GM12878 (cell line): ENCODE results near the gene CYREN. TPM values are rescaled to one million over a fixed set of nuclear protein-coding genes. Genes with fewer than 3 reads are reported as not detected.
A peak's percentile ranks its signal among the peaks of the same experiment; 100 is the strongest.

Experiments used
- ATAC-seq: fragments of 200-7000 bp; cut with Tn5 transposase; 3 replicates; pipeline ENCODE4 v1.9.1; 2020; ENCODE audit warnings: mild to moderate bottlenecking, moderate library complexity
- BruUV-seq: library from RNA; stranded (reverse); fragments of 400-500 nt; replicated peaks from 2 replicates; lab custom pipeline; 2021; lab: Mats Ljungman, UMichigan
- CTCF ChIA-PET: fragments of 300-600 bp; sonication (Branson Sonifier 250); formaldehyde crosslinking; extraction: SDS; loops from one replicate; lab custom pipeline; 2021; ENCODE audit warnings: inconsistent platforms; lab: Yijun Ruan, JAX
- POLR2A ChIA-PET: fragments of 350-600 bp; formaldehyde crosslinking; extraction: SDS; loops from one replicate; lab custom pipeline; 2021; ENCODE audit warnings: inconsistent platforms; lab: Charles Lee
- RAD21 ChIA-PET: fragments of 300-600 bp; sonication (Branson Sonifier 250); formaldehyde crosslinking; loops from one replicate; lab custom pipeline; 2023; ENCODE audit warnings: antibody characterized with exemption; ENCODE audit not compliant: unreplicated experiment; lab: Charles Lee
- SMC1A ChIA-PET: fragments of 300-600 bp; sonication (Branson Sonifier 250); formaldehyde crosslinking; loops from one replicate; lab custom pipeline; 2023; ENCODE audit not compliant: unreplicated experiment, uncharacterized antibody; lab: Charles Lee
- DNase-seq: peaks from one replicate; pipeline ENCODE4 v3.0.0-alpha.2; 2011; ENCODE audit warnings: low read depth, low spot score
- FAIRE-seq: peaks from 3 replicates; lab custom pipeline; 2011; peaks lifted over from hg19 to GRCh38; lab: Jason Lieb, UNC
- H2AFZ ChIP-seq: 2 replicates; pipeline ENCODE4 v1.6.0; 2011; ENCODE audit warnings: low read depth, low read length, control low read depth; ENCODE audit not compliant: control insufficient read depth
- H3K27ac ChIP-seq: 2 replicates; pipeline ENCODE4 v1.5.1; 2011; ENCODE audit warnings: control low read depth; ENCODE audit not compliant: control insufficient read depth, insufficient read depth
- H3K27me3 ChIP-seq, 2 experiments: replicated peaks in 1 of 2; 2 replicates each; pipeline versions ENCODE4 v1.6.0 to v1.6.1; 2011; ENCODE audit warnings: low read length in 1 of 2; ENCODE audit not compliant: control insufficient read depth in 2 of 2, insufficient read depth in 2 of 2
- H3K36me3 ChIP-seq, 2 experiments: 2 replicates each; pipeline ENCODE4 v1.5.1; 2011; ENCODE audit warnings: low read length in 1 of 2; ENCODE audit not compliant: control insufficient read depth in 2 of 2, insufficient read depth in 2 of 2
- H3K4me1 ChIP-seq: 2 replicates; pipeline ENCODE4 v1.6.1; 2011; ENCODE audit warnings: mild to moderate bottlenecking, low read length, moderate library complexity, mixed read lengths; ENCODE audit not compliant: control insufficient read depth, insufficient read depth
- H3K4me2 ChIP-seq: 2 replicates; pipeline ENCODE4 v1.6.0; 2011; ENCODE audit warnings: control low read depth; ENCODE audit not compliant: control insufficient read depth, insufficient read depth
- H3K4me3 ChIP-seq: fragments of 200-600 bp; sonication (generic); 2 replicates; pipeline ENCODE4 v1.5.1; 2016
- H3K79me2 ChIP-seq: 2 replicates; pipeline ENCODE4 v1.6.0; 2011; ENCODE audit warnings: low read length; ENCODE audit not compliant: control insufficient read depth, insufficient read depth
- H3K9ac ChIP-seq: 2 replicates; pipeline ENCODE4 v1.8.0; 2011; ENCODE audit warnings: low read length, control low read depth, mixed read lengths; ENCODE audit not compliant: control insufficient read depth, insufficient read depth
- H3K9me3 ChIP-seq: replicated peaks from 3 replicates; pipeline ENCODE4 v1.5.1; 2011; ENCODE audit warnings: mild to moderate bottlenecking, low read length; ENCODE audit not compliant: control insufficient read depth, insufficient read depth
- H4K20me1 ChIP-seq: 2 replicates; pipeline ENCODE4 v1.6.0; 2011; ENCODE audit not compliant: control insufficient read depth, insufficient read depth
- CHD1 ChIP-seq: IDR thresholded peaks from 2 replicates; pipeline ENCODE4 v1.6.1; 2012; ENCODE audit warnings: low read depth, low read length, improper control_type of control experiment
- CREB1 ChIP-seq: IDR thresholded peaks from 2 replicates; pipeline ENCODE4 v1.6.1; 2012; ENCODE audit warnings: low read depth, mild to moderate bottlenecking, inconsistent platforms
- E4F1 ChIP-seq: fragments of 450-650 bp; IDR thresholded peaks from 2 replicates; pipeline ENCODE4 v1.6.1; 2018; ENCODE audit warnings: borderline replicate concordance, mild to moderate bottlenecking; ENCODE audit not compliant: partially characterized antibody
- EGR1 ChIP-seq, 2 experiments: IDR thresholded peaks; 1 replicate in 1 of 2; 2 replicates in 1 of 2; pipeline ENCODE4 v1.6.1; 2011 to 2012; ENCODE audit warnings: low read depth in 2 of 2, low read length in 2 of 2, borderline replicate concordance in 1 of 2, mild to moderate bottlenecking in 1 of 2, moderate library complexity in 1 of 2
- GATAD2B ChIP-seq: fragments of 450-650 bp; conservative IDR thresholded peaks from 2 replicates; pipeline ENCODE4 v1.6.1; 2017; ENCODE audit warnings: low read depth, mild to moderate bottlenecking, moderate library complexity
- HDAC2 ChIP-seq: fragments of 200-600 bp; sonication (generic); IDR thresholded peaks from 2 replicates; pipeline ENCODE4 v1.6.1; 2017
- HDGF ChIP-seq: fragments of 450-650 bp; IDR thresholded peaks from 2 replicates; pipeline ENCODE4 v1.6.1; 2016; ENCODE audit warnings: antibody characterized with exemption
- JUND ChIP-seq: IDR thresholded peaks from 2 replicates; pipeline ENCODE4 v1.6.1; 2012; ENCODE audit warnings: low read depth, mild to moderate bottlenecking, low read length, improper control_type of control experiment, moderate library complexity
- KLF5 ChIP-seq: fragments of 450-650 bp; IDR thresholded peaks from 2 replicates; pipeline ENCODE4 v1.6.1; 2014; ENCODE audit warnings: mild to moderate bottlenecking; ENCODE audit not compliant: partially characterized antibody
- MYB ChIP-seq: fragments of 150-350 bp; IDR thresholded peaks from 2 replicates; pipeline ENCODE4 v1.6.1; 2014; ENCODE audit warnings: mild to moderate bottlenecking, low read depth, low read length, borderline replicate concordance
- NBN ChIP-seq: fragments of 450-650 bp; IDR thresholded peaks from 2 replicates; pipeline ENCODE4 v1.6.1; 2016
- NR2F1 ChIP-seq: fragments of 450-650 bp; conservative IDR thresholded peaks from 2 replicates; pipeline ENCODE4 v1.6.1; 2017; ENCODE audit warnings: mild to moderate bottlenecking
- NRF1 ChIP-seq: conservative IDR thresholded peaks from 2 replicates; pipeline ENCODE4 v1.6.1; 2011; ENCODE audit warnings: mild to moderate bottlenecking, low read depth, low read length, improper control_type of control experiment
- PAX8 ChIP-seq: fragments of 450-650 bp; IDR thresholded peaks from 2 replicates; pipeline ENCODE4 v1.6.1; 2017; ENCODE audit warnings: mild to moderate bottlenecking, moderate library complexity
- POLR2A ChIP-seq: IDR thresholded peaks from 2 replicates; pipeline ENCODE4 v1.6.1; 2011; ENCODE audit warnings: low read depth, mild to moderate bottlenecking, low read length
- RB1 ChIP-seq: fragments of 450-650 bp; formaldehyde crosslinking; IDR thresholded peaks from 2 replicates; pipeline ENCODE4 v1.6.1; 2017; ENCODE audit warnings: mild to moderate bottlenecking, borderline replicate concordance
- RELA ChIP-seq: fragments of 450-650 bp; IDR thresholded peaks from 2 replicates; pipeline ENCODE4 v1.8.0; 2014; ENCODE audit warnings: borderline replicate concordance; ENCODE audit not compliant: partially characterized antibody
- TBL1XR1 ChIP-seq: IDR thresholded peaks from 2 replicates; pipeline ENCODE4 v1.6.1; 2012; ENCODE audit warnings: low read depth, low read length, improper control_type of control experiment
- ZNF622 ChIP-seq: fragments of 450-650 bp; IDR thresholded peaks from 2 replicates; pipeline ENCODE4 v1.6.1; 2017; ENCODE audit warnings: mild to moderate bottlenecking, inconsistent platforms
- WGBS: methylation state at CpG from one replicate; pipeline ENCODE4 v1.1.6; 2016; ENCODE audit warnings: low lambda C conversion rate; ENCODE audit not compliant: insufficient replicate concordance, insufficient coverage; ENCODE audit errors: missing lambda C conversion rate; 5-methylcytosine and 5-hydroxymethylcytosine counted together
- in situ Hi-C: fragments of 300-500 bp; cut with MboI; formaldehyde crosslinking; loops from 9 replicates; pipeline ENCODE4 v1.14.3; 2018; ENCODE audit warnings: mixed read lengths
- intact Hi-C: fragments of 100-400 bp; cut with micrococcal nuclease; formaldehyde crosslinking; loops from one replicate; pipeline ENCODE4 v1.14.2; 2022; ENCODE audit not compliant: unreplicated experiment
- polyA plus RNA-seq, 11 experiments: library from polyadenylated mRNA; depleted of rRNA in 4 of 11; unstranded in 6 of 11; stranded (reverse) in 5 of 11; fragments of >200 nt; fragmentation: Nextera tagmentation in 4 of 11; fragmentation: Illumina TruSeq in 1 of 11; extraction: Ambion mirVana in 4 of 11; extraction: Trizol in 1 of 11; gene quantifications; 1 replicate in 1 of 11; 2 replicates in 10 of 11; pipeline versions ENCODE4 v1.2.1 to v1.2.3, GENCODE V29; 2011 to 2016; ENCODE audit warnings: inconsistent platforms in 2 of 11, missing spikeins in 2 of 11, low read depth in 1 of 11
- total RNA-seq, 4 experiments: library from RNA; depleted of rRNA in 3 of 4; stranded (reverse); fragments of >200 nt in 3 of 4; fragmentation: Illumina TruSeq in 1 of 4; extraction: Trizol in 1 of 4; gene quantifications; 2 replicates each; pipeline versions ENCODE4 v1.2.1 to v1.2.3, GENCODE V29; 2013 to 2021
- TF ChIP-seq, protein P1 (sequence below): fragments of 450-650 bp; IDR thresholded peaks from 2 replicates; pipeline ENCODE4 v1.6.1; 2016; ENCODE audit warnings: mild to moderate bottlenecking

Gene CYREN
- total and polyA plus RNA-seq, 10 of the 15 experiments (the other 5 are each of a cell fraction or from before 2014, with no cell fraction given) = 8.7 to 64.3 (median 55.7) TPM

DNA sequence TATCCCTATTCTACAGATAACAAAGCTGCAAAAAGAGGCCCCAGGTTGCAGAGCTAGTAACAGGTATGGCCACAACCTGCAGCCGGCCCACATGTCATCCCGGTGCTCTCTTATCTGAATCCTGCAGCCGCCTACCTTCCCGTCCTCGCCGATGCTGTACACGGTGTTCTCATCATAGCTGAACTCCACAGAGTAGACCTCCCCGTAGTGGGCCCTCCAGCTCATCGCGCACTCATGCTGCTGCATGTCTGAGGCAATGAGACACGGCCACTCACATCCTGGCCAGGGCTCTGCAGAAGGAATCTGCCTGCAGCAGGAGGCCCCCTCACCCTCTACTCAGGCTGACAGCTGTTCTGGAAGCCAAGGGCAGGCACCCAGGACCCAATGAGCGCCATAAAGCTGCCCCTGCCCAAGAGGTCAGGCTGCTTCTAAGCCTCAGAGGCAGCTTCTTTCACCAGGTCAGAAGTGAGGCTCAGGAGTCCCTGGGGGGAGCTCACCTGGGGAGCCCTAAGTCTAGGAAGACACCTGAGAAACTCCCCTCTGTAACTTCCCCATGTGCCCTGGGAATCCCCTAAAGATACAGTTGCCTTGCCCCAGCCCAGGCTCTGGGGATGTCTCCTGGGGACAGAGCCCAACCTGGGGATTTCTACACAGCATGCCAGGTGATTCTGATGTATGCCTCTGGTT, 17.9 kb upstream of the CYREN start:
- Histone ChIP-seq H3K4me3 (peak overlapping the region; percentile 54; the same call in 1 of the 2 replicates), H3K9me3 (no peaks in the 10 kb centered on the region; the same call in 2 of the 3 replicates), H3K27me3 (no peaks in the 10 kb centered on the region), H3K36me3 (peaks cover 27 to 39% of the 10 kb centered on the region in 2 experiments), H2AFZ (no peak overlapping the region), H3K4me1 (peaks cover 33% of the 10 kb centered on the region), H3K9ac (peak overlapping the region; percentile 54), H4K20me1 (no peaks in the 10 kb centered on the region), H3K4me2 (peak overlapping the region; percentile 66), H3K79me2 (peaks cover 32% of the 10 kb centered on the region), H3K27ac (peak overlapping the region; percentile 49)
- RAD21 ChIA-PET = interaction anchor here (0.8 to 8.4 kb wide), 20 partner anchors 11 to 640 kb away, joined by 3 to 230 read pairs (median 6); partner anchors contain the start of genes AGBL3, AKR1B15, CYREN and TMEM140
- in situ Hi-C loops (no loop called here), intact Hi-C loops (loop anchor here (1.0 to 5.0 kb wide), 2 partner anchors 19 to 84 kb away; no protein-coding TSS in a partner anchor)
- SMC1A ChIA-PET = interaction anchor here (0.8 to 9.3 kb wide), 23 partner anchors 9 to 203 kb away, joined by 3 to 251 read pairs (median 4); partner anchors contain the start of genes AGBL3, CYREN, TMEM140 and WDR91
- no TSS peak for BruUV-seq
- DNase-seq (no peak), ATAC-seq (peak; percentile 72), FAIRE-seq (peak; percentile 35)
- 75% methylated on average over 12 of the region's 12 CpGs for WGBS
- POLR2A ChIA-PET = interaction anchor here (0.9 to 9.9 kb wide), 18 partner anchors 10 to 200 kb away, joined by 3 to 299 read pairs (median 8); partner anchors contain the start of genes CYREN, TMEM140 and WDR91
- CTCF ChIA-PET = interaction anchor here (0.7 to 10.2 kb wide), 16 partner anchors 9 to 556 kb away, joined by 3 to 135 read pairs (median 5); partner anchors contain the start of genes AGBL3, CYREN, TMEM140 and WDR91
- TF ChIP-seq CREB1 = no peak
- no peak for TF ChIP-seq PAX8
- no peak for TF ChIP-seq JUND
- TF ChIP-seq CHD1 = no peak
- TF ChIP-seq TBL1XR1 = no peak
- no peak for TF ChIP-seq HDGF
- TF ChIP-seq E4F1 = no peak
- no peak for TF ChIP-seq NRF1
- TF ChIP-seq RELA = peak; percentile 98
- no peak for TF ChIP-seq POLR2A
- TF ChIP-seq, protein P1, sequence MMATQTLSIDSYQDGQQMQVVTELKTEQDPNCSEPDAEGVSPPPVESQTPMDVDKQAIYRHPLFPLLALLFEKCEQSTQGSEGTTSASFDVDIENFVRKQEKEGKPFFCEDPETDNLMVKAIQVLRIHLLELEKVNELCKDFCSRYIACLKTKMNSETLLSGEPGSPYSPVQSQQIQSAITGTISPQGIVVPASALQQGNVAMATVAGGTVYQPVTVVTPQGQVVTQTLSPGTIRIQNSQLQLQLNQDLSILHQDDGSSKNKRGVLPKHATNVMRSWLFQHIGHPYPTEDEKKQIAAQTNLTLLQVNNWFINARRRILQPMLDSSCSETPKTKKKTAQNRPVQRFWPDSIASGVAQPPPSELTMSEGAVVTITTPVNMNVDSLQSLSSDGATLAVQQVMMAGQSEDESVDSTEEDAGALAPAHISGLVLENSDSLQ = 0 out of 2 replicates have a peak, but pooled peaks have one; percentile 6
- TF ChIP-seq GATAD2B = peak; percentile 87; the same call in 1 of the 2 replicates
- peak; percentile 74; the same call in 1 of the 2 replicates for TF ChIP-seq RB1
- no peak for TF ChIP-seq EGR1 (IDR thresholded peaks at IDR 0.05; ENCODE audit: borderline replicate concordance in 1 of 2, low read depth in 2 of 2, low read length in 2 of 2)
- no peak for TF ChIP-seq MYB
- no peak for TF ChIP-seq ZNF622
- TF ChIP-seq NBN = peak; percentile 57; the same call in 1 of the 2 replicates
- no peak for TF ChIP-seq KLF5
- peak; percentile 61; the same call in 1 of the 2 replicates for TF ChIP-seq NR2F1
- TF ChIP-seq HDAC2 = no peak
